Liver (tissue), 9 donors: ENCODE measurements around the gene LDLRAD4. TPM values are rescaled to one million over a fixed set of nuclear protein-coding genes. Genes with fewer than 3 reads are reported as not detected.

Source experiments
- DNase-seq: peaks from one replicate; pipeline ENCODE4 v3.0.0-alpha.2; 2017; ENCODE audit warnings: low spot score
- H3K27ac ChIP-seq, 2 donors: one replicate each; pipeline ENCODE4 v1.7.0; 2013; ENCODE audit warnings: inconsistent platforms in 2 of 2, low read length in 2 of 2, control low read depth in 1 of 2, low read depth in 1 of 2, mild to moderate bottlenecking in 1 of 2
- H3K27me3 ChIP-seq, 4 donors: one replicate each; pipeline versions ENCODE4 v1.6.1 to v1.7.0; 2013; ENCODE audit warnings: low read length in 3 of 4, inconsistent platforms in 1 of 4, mild to moderate bottlenecking in 1 of 4, moderate library complexity in 1 of 4; ENCODE audit not compliant: control insufficient read depth in 4 of 4, insufficient read depth in 4 of 4
- H3K36me3 ChIP-seq, 4 donors: one replicate each; pipeline versions ENCODE4 v1.6.1 to v1.7.0; 2013; ENCODE audit warnings: low read length in 3 of 4, mild to moderate bottlenecking in 3 of 4, low read depth in 1 of 4, moderate library complexity in 1 of 4; ENCODE audit not compliant: control insufficient read depth in 4 of 4, insufficient read depth in 3 of 4
- H3K4me1 ChIP-seq, 4 donors: one replicate each; pipeline versions ENCODE4 v1.6.1 to v1.7.0; 2013; ENCODE audit warnings: low read length in 3 of 4, mild to moderate bottlenecking in 3 of 4, moderate library complexity in 1 of 4; ENCODE audit not compliant: control insufficient read depth in 4 of 4, insufficient read depth in 4 of 4
- H3K4me3 ChIP-seq, 3 donors: one replicate each; pipeline versions ENCODE4 v1.6.1 to v1.7.0; 2013; ENCODE audit warnings: low read length in 3 of 3, control low read depth in 1 of 3, low read depth in 1 of 3, mild to moderate bottlenecking in 1 of 3
- H3K9ac ChIP-seq, 2 donors: one replicate each; pipeline ENCODE4 v1.7.0; 2013; ENCODE audit warnings: low read length in 2 of 2, mild to moderate bottlenecking in 2 of 2, moderate library complexity in 2 of 2, control low read depth in 1 of 2, low read depth in 1 of 2
- H3K9me3 ChIP-seq, 4 donors: one replicate each; pipeline versions ENCODE4 v1.6.1 to v1.7.0; 2013; ENCODE audit warnings: low read length in 3 of 4; ENCODE audit not compliant: control insufficient read depth in 4 of 4
- EGR1 ChIP-seq, 2 donors: IDR thresholded peaks; 2 replicates each; pipeline ENCODE4 v1.6.1; 2016 to 2018; ENCODE audit warnings: antibody characterized with exemption in 2 of 2, low read depth in 2 of 2
- FOXA1 ChIP-seq: IDR thresholded peaks from 2 replicates; pipeline ENCODE4 v1.6.1; 2016; ENCODE audit warnings: antibody characterized with exemption
- FOXA2 ChIP-seq: IDR thresholded peaks from 2 replicates; pipeline ENCODE4 v1.6.1; 2016; ENCODE audit warnings: antibody characterized with exemption
- GABPA ChIP-seq, 2 donors: IDR thresholded peaks in 1 of 2; conservative IDR thresholded peaks in 1 of 2; 2 replicates each; pipeline ENCODE4 v1.6.1; 2016; ENCODE audit warnings: antibody characterized with exemption in 2 of 2, mild to moderate bottlenecking in 1 of 2, moderate library complexity in 1 of 2
- HNF4A ChIP-seq, 2 donors: conservative IDR thresholded peaks; 2 replicates each; pipeline ENCODE4 v1.6.1; 2016; ENCODE audit warnings: antibody characterized with exemption in 2 of 2, mild to moderate bottlenecking in 2 of 2
- HNF4G ChIP-seq: IDR thresholded peaks from 2 replicates; pipeline ENCODE4 v1.6.1; 2016; ENCODE audit warnings: antibody characterized with exemption
- JUND ChIP-seq, 2 donors: IDR thresholded peaks; 2 replicates each; pipeline ENCODE4 v1.6.1; 2016; ENCODE audit warnings: antibody characterized with exemption in 2 of 2
- NR2F2 ChIP-seq: IDR thresholded peaks from 2 replicates; pipeline ENCODE4 v1.6.1; 2016; ENCODE audit warnings: antibody characterized with exemption
- RAD21 ChIP-seq, 2 donors: IDR thresholded peaks; 2 replicates each; pipeline ENCODE4 v1.6.1; 2016; ENCODE audit warnings: antibody characterized with exemption in 2 of 2, mild to moderate bottlenecking in 2 of 2
- RXRA ChIP-seq, 2 donors: IDR thresholded peaks; 2 replicates each; pipeline ENCODE4 v1.6.1; 2017 to 2018; ENCODE audit warnings: antibody characterized with exemption in 2 of 2, mild to moderate bottlenecking in 1 of 2
- SP1 ChIP-seq: IDR thresholded peaks from 2 replicates; pipeline ENCODE4 v1.6.1; 2018; ENCODE audit warnings: antibody characterized with exemption, mild to moderate bottlenecking
- TAF1 ChIP-seq: conservative IDR thresholded peaks from 2 replicates; pipeline ENCODE4 v1.6.1; 2016; ENCODE audit warnings: antibody characterized with exemption, mild to moderate bottlenecking
- YY1 ChIP-seq: IDR thresholded peaks from 2 replicates; pipeline ENCODE4 v1.6.1; 2016; ENCODE audit warnings: antibody characterized with exemption, mild to moderate bottlenecking
- WGBS: extraction: QIAGEN DNeasy Blood & Tissue Kit; methylation state at CpG from one replicate; pipeline ENCODE4 v1.1.7; 2013; 5-methylcytosine and 5-hydroxymethylcytosine counted together
- polyA plus RNA-seq, 2 donors: library from polyadenylated mRNA; stranded (reverse) in 1 of 2; unstranded in 1 of 2; fragments of 200-250 nt in 1 of 2; fragments of >200 nt in 1 of 2; fragmentation: Nextera tagmentation in 1 of 2; extraction: Ambion mirVana in 1 of 2; gene quantifications; one replicate each; pipeline versions ENCODE4 v1.2.1 to v1.2.3, GENCODE V29; 2013 to 2015
- total RNA-seq, 2 donors: library from RNA; depleted of rRNA; stranded (reverse); fragments of >200 nt; gene quantifications; one replicate each; pipeline ENCODE4 v1.2.3, GENCODE V29; 2014
- TF ChIP-seq, protein P1 (sequence below): IDR thresholded peaks from 2 replicates; pipeline ENCODE4 v1.6.1; 2016; ENCODE audit warnings: antibody characterized with exemption, mild to moderate bottlenecking
- TF ChIP-seq, protein P2 (sequence below): IDR thresholded peaks from 2 replicates; pipeline ENCODE4 v1.6.1; 2016; ENCODE audit warnings: antibody characterized with exemption
- TF ChIP-seq, protein P3 (sequence below): fragments of 150-350 bp; IDR thresholded peaks from 2 replicates; pipeline ENCODE4 v1.5.1; 2017; ENCODE audit warnings: improper control_type of control experiment, low read depth, low read length; ENCODE audit not compliant: missing input control
- TF ChIP-seq, protein P4 (sequence below): IDR thresholded peaks from 2 replicates; pipeline ENCODE4 v1.6.1; 2016; ENCODE audit warnings: antibody characterized with exemption
- TF ChIP-seq, protein P5 (sequence below): IDR thresholded peaks from 2 replicates; pipeline ENCODE4 v1.6.1; 2016; ENCODE audit warnings: antibody characterized with exemption
- donor health status: healthy.
- donor health status: healthy.
- donor health status: healthy.
- donor health status: healthy.
- donor health status: healthy.

Gene LDLRAD4
- total and polyA plus RNA-seq, 4 donors = 4.8 to 41.7 (median 12.7) TPM

DNA sequence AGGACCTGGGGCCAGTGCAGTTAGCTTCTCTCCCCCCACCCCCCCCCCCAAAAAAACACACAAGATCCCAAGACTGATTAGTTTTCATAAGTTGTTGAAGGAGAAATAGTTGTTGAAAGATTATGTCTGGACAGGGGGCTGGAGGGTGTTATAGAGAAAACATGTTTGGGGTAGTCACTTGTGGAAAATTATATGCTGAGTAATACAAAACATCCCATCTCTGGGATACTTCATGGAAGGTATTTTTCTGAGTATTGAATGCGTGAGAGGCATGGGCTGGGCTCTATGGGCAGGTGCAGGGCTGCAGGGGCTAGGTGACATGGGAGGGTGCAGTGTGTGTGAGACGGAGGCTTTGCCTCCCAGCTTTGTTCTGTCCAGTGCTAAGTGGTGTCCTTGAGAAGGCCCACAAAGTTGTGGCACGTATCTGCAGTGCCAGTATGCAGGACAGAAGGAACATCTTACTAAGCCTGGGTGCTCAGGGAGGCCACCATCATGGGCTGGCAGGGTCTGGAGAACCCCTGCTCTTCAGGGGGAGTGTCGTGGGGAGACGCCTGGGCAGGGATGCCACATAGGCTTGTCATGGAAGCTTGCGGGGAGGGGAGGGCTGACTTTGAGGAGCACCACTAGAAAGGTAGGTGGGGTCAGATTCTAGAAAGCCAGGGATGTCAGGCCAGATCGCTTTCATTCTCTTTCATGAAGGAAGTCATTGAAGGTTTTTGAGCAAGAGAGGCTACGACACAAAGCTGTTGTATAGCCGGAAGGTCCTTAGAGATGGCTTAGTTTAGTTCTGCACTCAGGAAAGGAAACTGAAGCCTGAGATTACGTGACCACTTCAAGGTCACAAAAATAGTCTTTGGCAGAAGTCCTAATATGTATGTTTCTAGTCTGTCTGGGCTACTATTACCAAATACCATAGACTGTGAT, 232.0 kb downstream of the LDLRAD4 start:
- Histone ChIP-seq H3K27me3 (no peaks in the 10 kb centered on the region), H3K4me3 (no peak overlapping the region), H3K9ac (no peak overlapping the region), H3K4me1 (peaks cover 6 to 37% (median 26%) of the 10 kb centered on the region in 4 donors), H3K27ac (no peak overlapping the region), H3K36me3 (no peaks in the 10 kb centered on the region), H3K9me3 (no peaks in the 10 kb centered on the region)
- 82% methylated on average over 10 of the region's 10 CpGs for WGBS
- DNase-seq = no peak
- TF ChIP-seq HNF4G (no peak), JUND (IDR thresholded peaks at IDR 0.05) (no peak), FOXA2 (no peak), GABPA (IDR thresholded peaks at IDR 0.05 in 1 of 2, conservative IDR thresholded peaks at IDR 0.05 in 1 of 2) (no peak), EGR1 (IDR thresholded peaks at IDR 0.05; ENCODE audit: low read depth in 2 of 2) (no peak), FOXA1 (no peak), HNF4A (conservative IDR thresholded peaks at IDR 0.05) (no peak), YY1 (no peak)
- TF ChIP-seq, protein P1, sequence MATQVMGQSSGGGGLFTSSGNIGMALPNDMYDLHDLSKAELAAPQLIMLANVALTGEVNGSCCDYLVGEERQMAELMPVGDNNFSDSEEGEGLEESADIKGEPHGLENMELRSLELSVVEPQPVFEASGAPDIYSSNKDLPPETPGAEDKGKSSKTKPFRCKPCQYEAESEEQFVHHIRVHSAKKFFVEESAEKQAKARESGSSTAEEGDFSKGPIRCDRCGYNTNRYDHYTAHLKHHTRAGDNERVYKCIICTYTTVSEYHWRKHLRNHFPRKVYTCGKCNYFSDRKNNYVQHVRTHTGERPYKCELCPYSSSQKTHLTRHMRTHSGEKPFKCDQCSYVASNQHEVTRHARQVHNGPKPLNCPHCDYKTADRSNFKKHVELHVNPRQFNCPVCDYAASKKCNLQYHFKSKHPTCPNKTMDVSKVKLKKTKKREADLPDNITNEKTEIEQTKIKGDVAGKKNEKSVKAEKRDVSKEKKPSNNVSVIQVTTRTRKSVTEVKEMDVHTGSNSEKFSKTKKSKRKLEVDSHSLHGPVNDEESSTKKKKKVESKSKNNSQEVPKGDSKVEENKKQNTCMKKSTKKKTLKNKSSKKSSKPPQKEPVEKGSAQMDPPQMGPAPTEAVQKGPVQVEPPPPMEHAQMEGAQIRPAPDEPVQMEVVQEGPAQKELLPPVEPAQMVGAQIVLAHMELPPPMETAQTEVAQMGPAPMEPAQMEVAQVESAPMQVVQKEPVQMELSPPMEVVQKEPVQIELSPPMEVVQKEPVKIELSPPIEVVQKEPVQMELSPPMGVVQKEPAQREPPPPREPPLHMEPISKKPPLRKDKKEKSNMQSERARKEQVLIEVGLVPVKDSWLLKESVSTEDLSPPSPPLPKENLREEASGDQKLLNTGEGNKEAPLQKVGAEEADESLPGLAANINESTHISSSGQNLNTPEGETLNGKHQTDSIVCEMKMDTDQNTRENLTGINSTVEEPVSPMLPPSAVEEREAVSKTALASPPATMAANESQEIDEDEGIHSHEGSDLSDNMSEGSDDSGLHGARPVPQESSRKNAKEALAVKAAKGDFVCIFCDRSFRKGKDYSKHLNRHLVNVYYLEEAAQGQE = no peak
- TF ChIP-seq, protein P2, sequence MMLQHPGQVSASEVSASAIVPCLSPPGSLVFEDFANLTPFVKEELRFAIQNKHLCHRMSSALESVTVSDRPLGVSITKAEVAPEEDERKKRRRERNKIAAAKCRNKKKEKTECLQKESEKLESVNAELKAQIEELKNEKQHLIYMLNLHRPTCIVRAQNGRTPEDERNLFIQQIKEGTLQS = no peak

DNA sequence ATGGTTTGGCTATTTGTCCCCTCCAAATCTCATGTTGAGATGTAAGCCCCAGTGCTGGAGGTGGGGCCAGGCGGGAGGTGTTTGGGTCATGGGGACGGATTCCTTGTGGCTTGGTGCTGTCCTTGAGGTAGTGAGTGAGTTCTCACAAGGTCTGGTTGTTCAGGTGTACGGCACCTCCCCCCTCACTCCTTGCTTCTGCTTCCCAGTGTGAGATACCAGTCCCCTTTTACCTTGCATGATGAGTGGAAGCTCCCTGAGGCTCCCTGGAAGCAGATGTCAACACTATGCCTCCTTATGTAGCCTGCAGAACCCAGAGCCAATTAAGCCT, 232.6 kb downstream of the LDLRAD4 start:
- H3K4me3 ChIP-seq = no peak overlapping the region
- H3K9me3 ChIP-seq = no peaks in the 10 kb centered on the region
- DNase-seq = no peak
- H3K4me1 ChIP-seq = peaks cover 6 to 36% (median 21%) of the 10 kb centered on the region in 4 donors
- H3K36me3 ChIP-seq = no peaks in the 10 kb centered on the region
- H3K9ac ChIP-seq = no peak overlapping the region
- no peaks in the 10 kb centered on the region for H3K27me3 ChIP-seq
- no peak overlapping the region for H3K27ac ChIP-seq
- TF ChIP-seq SP1 (no peak), RAD21 (IDR thresholded peaks at IDR 0.05) (no peak), FOXA1 (no peak), RXRA (IDR thresholded peaks at IDR 0.05) (no peak), NR2F2 (no peak), YY1 (no peak), GABPA (IDR thresholded peaks at IDR 0.05 in 1 of 2, conservative IDR thresholded peaks at IDR 0.05 in 1 of 2) (no peak), HNF4G (no peak), HNF4A (conservative IDR thresholded peaks at IDR 0.05) (no peak), TAF1 (no peak), JUND (IDR thresholded peaks at IDR 0.05) (no peak), EGR1 (IDR thresholded peaks at IDR 0.05; ENCODE audit: low read depth in 2 of 2) (no peak)
- TF ChIP-seq, protein P3, sequence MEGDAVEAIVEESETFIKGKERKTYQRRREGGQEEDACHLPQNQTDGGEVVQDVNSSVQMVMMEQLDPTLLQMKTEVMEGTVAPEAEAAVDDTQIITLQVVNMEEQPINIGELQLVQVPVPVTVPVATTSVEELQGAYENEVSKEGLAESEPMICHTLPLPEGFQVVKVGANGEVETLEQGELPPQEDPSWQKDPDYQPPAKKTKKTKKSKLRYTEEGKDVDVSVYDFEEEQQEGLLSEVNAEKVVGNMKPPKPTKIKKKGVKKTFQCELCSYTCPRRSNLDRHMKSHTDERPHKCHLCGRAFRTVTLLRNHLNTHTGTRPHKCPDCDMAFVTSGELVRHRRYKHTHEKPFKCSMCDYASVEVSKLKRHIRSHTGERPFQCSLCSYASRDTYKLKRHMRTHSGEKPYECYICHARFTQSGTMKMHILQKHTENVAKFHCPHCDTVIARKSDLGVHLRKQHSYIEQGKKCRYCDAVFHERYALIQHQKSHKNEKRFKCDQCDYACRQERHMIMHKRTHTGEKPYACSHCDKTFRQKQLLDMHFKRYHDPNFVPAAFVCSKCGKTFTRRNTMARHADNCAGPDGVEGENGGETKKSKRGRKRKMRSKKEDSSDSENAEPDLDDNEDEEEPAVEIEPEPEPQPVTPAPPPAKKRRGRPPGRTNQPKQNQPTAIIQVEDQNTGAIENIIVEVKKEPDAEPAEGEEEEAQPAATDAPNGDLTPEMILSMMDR = no peak
- TF ChIP-seq, protein P2 = no peak
- TF ChIP-seq, protein P4, sequence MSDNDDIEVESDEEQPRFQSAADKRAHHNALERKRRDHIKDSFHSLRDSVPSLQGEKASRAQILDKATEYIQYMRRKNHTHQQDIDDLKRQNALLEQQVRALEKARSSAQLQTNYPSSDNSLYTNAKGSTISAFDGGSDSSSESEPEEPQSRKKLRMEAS = no peak
- TF ChIP-seq, protein P1 = no peak
- TF ChIP-seq, protein P5, sequence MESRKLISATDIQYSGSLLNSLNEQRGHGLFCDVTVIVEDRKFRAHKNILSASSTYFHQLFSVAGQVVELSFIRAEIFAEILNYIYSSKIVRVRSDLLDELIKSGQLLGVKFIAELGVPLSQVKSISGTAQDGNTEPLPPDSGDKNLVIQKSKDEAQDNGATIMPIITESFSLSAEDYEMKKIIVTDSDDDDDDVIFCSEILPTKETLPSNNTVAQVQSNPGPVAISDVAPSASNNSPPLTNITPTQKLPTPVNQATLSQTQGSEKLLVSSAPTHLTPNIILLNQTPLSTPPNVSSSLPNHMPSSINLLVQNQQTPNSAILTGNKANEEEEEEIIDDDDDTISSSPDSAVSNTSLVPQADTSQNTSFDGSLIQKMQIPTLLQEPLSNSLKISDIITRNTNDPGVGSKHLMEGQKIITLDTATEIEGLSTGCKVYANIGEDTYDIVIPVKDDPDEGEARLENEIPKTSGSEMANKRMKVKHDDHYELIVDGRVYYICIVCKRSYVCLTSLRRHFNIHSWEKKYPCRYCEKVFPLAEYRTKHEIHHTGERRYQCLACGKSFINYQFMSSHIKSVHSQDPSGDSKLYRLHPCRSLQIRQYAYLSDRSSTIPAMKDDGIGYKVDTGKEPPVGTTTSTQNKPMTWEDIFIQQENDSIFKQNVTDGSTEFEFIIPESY = no peak
- WGBS = 94% methylated on average over 3 of the region's 3 CpGs
